Endothelial cell of umbilical vein (primary cell): ENCODE data around the gene GALR3. TPM values are rescaled to one million over a fixed set of nuclear protein-coding genes. Genes with fewer than 3 reads are reported as not detected.

Experiments used
- BruUV-seq: library from RNA; stranded (reverse); fragments of 400-500 nt; replicated peaks from 2 replicates; lab custom pipeline; 2021; lab: Mats Ljungman, UMichigan
- CTCF ChIA-PET: fragments of 300-600, 350-600 bp; sonication (Branson Sonifier 250); formaldehyde crosslinking; loops from one replicate; lab custom pipeline; 2021; ENCODE audit warnings: antibody characterized with exemption, inconsistent platforms; lab: Charles Lee
- POLR2A ChIA-PET: fragments of 300-600, 350-600 bp; sonication (Branson Sonifier 250); formaldehyde crosslinking; loops from one replicate; lab custom pipeline; 2021; ENCODE audit warnings: antibody characterized with exemption, inconsistent platforms; lab: Charles Lee
- DNase-seq: peaks from one replicate; pipeline ENCODE4 v3.0.0-alpha.2; 2011; ENCODE audit warnings: low read depth, low spot score
- FAIRE-seq: peaks from 2 replicates; lab custom pipeline; 2011; peaks lifted over from hg19 to GRCh38; lab: Jason Lieb, UNC
- H2AFZ ChIP-seq: 2 replicates; pipeline ENCODE4 v1.6.0; 2012; ENCODE audit warnings: low read depth, low read length, control low read depth, inconsistent platforms
- H3K27ac ChIP-seq: 2 replicates; pipeline ENCODE4 v1.5.1; 2011; ENCODE audit warnings: low read depth, mild to moderate bottlenecking, control low read depth, low read length, moderate library complexity; ENCODE audit not compliant: insufficient read depth
- H3K27me3 ChIP-seq, 2 experiments: 2 replicates each; pipeline versions ENCODE4 v1.6.0 to v1.6.1; 2011; ENCODE audit warnings: low read length in 2 of 2, mixed read lengths in 1 of 2; ENCODE audit not compliant: control insufficient read depth in 2 of 2, insufficient read depth in 2 of 2
- H3K36me3 ChIP-seq, 2 experiments: 2 replicates in 1 of 2; 3 replicates in 1 of 2; pipeline ENCODE4 v1.5.1; 2011; ENCODE audit warnings: low read length in 2 of 2, mild to moderate bottlenecking in 1 of 2, moderate library complexity in 1 of 2; ENCODE audit not compliant: control insufficient read depth in 2 of 2, insufficient read depth in 2 of 2; ENCODE audit errors: extremely low read depth in 1 of 2
- H3K4me1 ChIP-seq: 3 replicates; pipeline ENCODE4 v1.5.1; 2011; ENCODE audit warnings: mild to moderate bottlenecking, low read length; ENCODE audit not compliant: control insufficient read depth, insufficient read depth; ENCODE audit errors: extremely low read depth
- H3K4me2 ChIP-seq: 2 replicates; pipeline ENCODE4 v1.6.1; 2011; ENCODE audit warnings: low read length, control low read depth, mixed read lengths; ENCODE audit not compliant: insufficient read depth
- H3K4me3 ChIP-seq, 3 experiments: fragments of 200-600 bp in 1 of 3; sonication (generic), shearing (Covaris generic) in 1 of 3; replicated peaks in 1 of 3; 2 replicates each; pipeline ENCODE4 v1.5.1; 2011 to 2016; ENCODE audit warnings: control low read depth in 3 of 3, low read length in 3 of 3, mild to moderate bottlenecking in 2 of 3, inconsistent platforms in 1 of 3, low read depth in 1 of 3, moderate library complexity in 1 of 3; ENCODE audit not compliant: insufficient read depth in 1 of 3
- H3K79me2 ChIP-seq: 2 replicates; pipeline ENCODE4 v1.6.0; 2012; ENCODE audit warnings: low read length, inconsistent platforms; ENCODE audit not compliant: control insufficient read depth, insufficient read depth
- H3K9ac ChIP-seq: replicated peaks from 2 replicates; pipeline ENCODE3; 2011; ENCODE audit warnings: low read length, control low read depth; ENCODE audit not compliant: insufficient read depth; ENCODE audit errors: extremely low read depth
- H3K9me1 ChIP-seq: replicated peaks from 3 replicates; pipeline ENCODE4 v1.6.0; 2011; ENCODE audit warnings: mild to moderate bottlenecking, low read length; ENCODE audit not compliant: control insufficient read depth, insufficient read depth; ENCODE audit errors: extremely low read depth
- H3K9me3 ChIP-seq: replicated peaks from 2 replicates; pipeline ENCODE4 v1.5.1; 2012; ENCODE audit warnings: low read length, inconsistent platforms; ENCODE audit not compliant: control insufficient read depth, insufficient read depth
- H4K20me1 ChIP-seq: replicated peaks from 2 replicates; pipeline ENCODE3; 2011; ENCODE audit warnings: mild to moderate bottlenecking, low read length; ENCODE audit not compliant: control insufficient read depth, insufficient read depth; ENCODE audit errors: extremely low read depth
- CTCF ChIP-seq, 2 donors: IDR thresholded peaks; 1 replicate in 1 of 2; 2 replicates in 1 of 2; pipeline ENCODE4 v1.5.1; 2011; ENCODE audit warnings: low read length in 2 of 2, mild to moderate bottlenecking in 2 of 2, moderate library complexity in 2 of 2, control low read depth in 1 of 2, inconsistent platforms in 1 of 2, low read depth in 1 of 2; ENCODE audit not compliant: insufficient read depth in 1 of 2; ENCODE audit errors: extremely low read depth in 1 of 2
- EZH2 ChIP-seq: IDR thresholded peaks from 2 replicates; pipeline ENCODE4 v1.6.1; 2012; ENCODE audit warnings: borderline replicate concordance, low read depth, mild to moderate bottlenecking, moderate library complexity, low read length, inconsistent platforms; ENCODE audit not compliant: severe bottlenecking
- FOS ChIP-seq: IDR thresholded peaks from 2 replicates; pipeline ENCODE4 v1.6.1; 2011; ENCODE audit warnings: mild to moderate bottlenecking, low read length, moderate library complexity, borderline replicate concordance; ENCODE audit not compliant: insufficient read depth
- GATA2 ChIP-seq: IDR thresholded peaks from 2 replicates; pipeline ENCODE4 v1.7.0; 2011; ENCODE audit warnings: low read depth, mild to moderate bottlenecking, moderate library complexity, mixed read lengths, low read length; ENCODE audit not compliant: insufficient read length, insufficient read depth
- JUN ChIP-seq: IDR thresholded peaks from 2 replicates; pipeline ENCODE4 v1.6.1; 2011; ENCODE audit warnings: borderline replicate concordance, low read depth; ENCODE audit not compliant: insufficient read length, insufficient read depth
- MAX ChIP-seq: IDR thresholded peaks from 2 replicates; pipeline ENCODE4 v1.6.1; 2011; ENCODE audit not compliant: insufficient read depth, insufficient read length
- MYC ChIP-seq: IDR thresholded peaks from one replicate; pipeline ENCODE4 v1.6.1; 2011; ENCODE audit warnings: mild to moderate bottlenecking, low read depth, low read length
- POLR2A ChIP-seq: IDR thresholded peaks from 2 replicates; pipeline ENCODE4 v1.6.1; 2012; ENCODE audit warnings: low read depth, mild to moderate bottlenecking, control low read depth, low read length
- POLR2AphosphoS5 ChIP-seq: IDR thresholded peaks from 2 replicates; pipeline ENCODE4 v1.6.1; 2012; ENCODE audit warnings: low read depth, mild to moderate bottlenecking, control low read depth, low read length, moderate library complexity; ENCODE audit not compliant: insufficient read depth
- dilution Hi-C: fragments of 300-500 bp; cut with MboI; formaldehyde crosslinking; loops from one replicate; pipeline ENCODE4 v1.15.0; 2019; ENCODE audit warnings: low sequenced_read_pairs; ENCODE audit not compliant: extremely low pct_ligation_motif_present
- intact Hi-C: fragments of 100-400 bp; cut with micrococcal nuclease; formaldehyde crosslinking; loops from one replicate; pipeline ENCODE4 v1.10.0; 2022
- polyA plus RNA-seq, 4 experiments: library from polyadenylated mRNA; depleted of rRNA in 3 of 4; stranded (reverse) in 3 of 4; unstranded in 1 of 4; fragments of >200 nt; gene quantifications; 2 replicates each; pipeline versions ENCODE4 v1.2.1 to v1.2.3, GENCODE V29; 2011 to 2012; ENCODE audit warnings: missing spikeins in 1 of 4
- total RNA-seq: library from RNA; stranded (reverse); gene quantifications from 2 replicates; pipeline ENCODE4 v1.2.3, GENCODE V29; 2021

GALR3 gene
- total and polyA plus RNA-seq, 2 donors (not counting 3 experiments of a cell fraction or from before 2014, with no cell fraction given) = not detected

DNA sequence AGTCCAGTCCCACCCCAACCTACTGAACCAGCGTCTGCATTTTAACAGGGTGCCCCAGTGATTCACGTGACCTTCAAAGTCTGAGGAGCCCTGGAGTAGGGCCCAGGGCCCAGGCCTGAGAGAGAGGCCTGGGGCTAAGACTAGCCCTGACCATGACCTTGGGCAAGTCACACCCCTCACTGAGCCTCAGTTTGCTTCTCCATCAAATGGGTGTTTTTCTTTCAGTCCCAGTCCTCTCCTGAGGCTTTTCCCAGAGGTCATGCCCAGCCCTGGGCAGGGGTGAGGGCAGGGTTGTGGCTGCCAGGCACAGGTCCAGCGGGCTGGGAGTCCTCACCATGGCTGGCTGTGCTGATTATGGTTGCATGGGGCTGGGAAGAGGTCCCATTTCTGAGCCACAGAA lies 48.5 kb upstream of the GALR3 start:
- H3K27ac ChIP-seq = no peak overlapping the region
- no peaks in the 10 kb centered on the region for H4K20me1 ChIP-seq
- CTCF ChIA-PET = no interaction called here
- TF ChIP-seq MAX = no peak
- peak; percentile 32 for TF ChIP-seq POLR2A
- no peak for TF ChIP-seq POLR2AphosphoS5
- TF ChIP-seq FOS = no peak
- no peak for TF ChIP-seq EZH2
- H3K9ac ChIP-seq = no peak overlapping the region
- DNase-seq (no peak), FAIRE-seq (no peak)
- no TSS peak for BruUV-seq
- H3K9me3 ChIP-seq = no peaks in the 10 kb centered on the region
- no peak overlapping the region for H2AFZ ChIP-seq
- POLR2A ChIA-PET = no interaction called here
- no peaks in the 10 kb centered on the region for H3K27me3 ChIP-seq
- no peaks in the 10 kb centered on the region for H3K4me1 ChIP-seq
- dilution Hi-C loops (no loop called here), intact Hi-C loops (no loop called here)
- H3K79me2 ChIP-seq = no peaks in the 10 kb centered on the region
- H3K4me3 ChIP-seq = no peak overlapping the region
- no peak overlapping the region for H3K4me2 ChIP-seq
- no peaks in the 10 kb centered on the region for H3K9me1 ChIP-seq
- peaks cover 5 to 31% of the 10 kb centered on the region in 2 experiments for H3K36me3 ChIP-seq

DNA sequence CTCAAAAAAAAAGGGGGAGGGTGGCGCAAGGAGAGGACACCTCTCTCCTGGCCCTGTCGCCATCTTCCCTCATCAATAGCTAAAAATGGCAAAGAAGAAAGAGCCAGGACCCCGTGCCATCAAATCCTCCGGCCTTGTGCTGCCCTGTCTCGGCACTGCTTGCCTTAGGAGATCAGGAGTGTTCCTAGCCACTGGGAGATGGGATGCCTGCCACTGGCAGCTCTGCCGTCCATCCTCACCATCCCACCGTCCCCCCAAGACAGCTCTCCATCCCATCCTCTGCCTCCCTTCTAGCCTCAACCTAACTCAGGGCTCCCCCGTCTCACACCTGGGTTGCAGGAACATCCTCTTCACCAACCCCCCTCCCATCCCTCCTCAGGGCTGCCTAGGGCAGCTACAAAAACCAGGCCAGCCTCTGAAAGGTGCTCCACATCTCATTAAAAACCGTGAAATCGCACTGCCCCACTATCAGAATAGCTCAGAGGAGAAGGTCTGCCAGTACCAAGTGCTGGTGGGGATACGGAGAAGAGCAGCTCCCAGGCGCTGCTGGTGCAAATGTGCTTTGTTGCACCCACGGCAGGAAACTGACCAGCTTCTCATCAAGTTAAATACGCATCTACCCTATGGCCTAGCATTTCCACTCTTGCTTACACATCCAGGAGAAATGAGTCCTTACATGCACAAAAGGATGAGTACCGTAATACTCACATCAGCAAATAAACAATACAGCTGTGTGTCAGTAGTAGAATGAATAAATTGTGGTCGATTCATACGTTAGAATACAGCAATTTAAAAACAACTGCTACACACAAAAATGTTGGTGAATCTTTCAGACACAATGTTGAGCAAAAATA lies 47.2 kb upstream of the GALR3 start:
- FAIRE-seq = no peak
- Histone ChIP-seq H3K4me3 (no peak overlapping the region), H3K9me3 (no peaks in the 10 kb centered on the region), H3K79me2 (no peaks in the 10 kb centered on the region), H4K20me1 (no peaks in the 10 kb centered on the region), H3K4me1 (no peaks in the 10 kb centered on the region), H3K27me3 (no peaks in the 10 kb centered on the region), H3K9ac (no peak overlapping the region), H3K36me3 (peaks cover 3 to 29% of the 10 kb centered on the region in 2 experiments), H3K27ac (no peak overlapping the region), H2AFZ (no peak overlapping the region), H3K9me1 (no peaks in the 10 kb centered on the region), H3K4me2 (no peak overlapping the region)
- dilution Hi-C loops (no loop called here), intact Hi-C loops (no loop called here)
- no peak for DNase-seq
- ChIA-PET CTCF (interaction anchor here (1.0 to 1.6 kb wide), 2 partner anchors 8 to 133 kb away, joined by 4 read pairs; no protein-coding TSS in a partner anchor), POLR2A (no interaction called here)
- no peak for TF ChIP-seq JUN
- TF ChIP-seq CTCF (IDR thresholded peaks at IDR 0.05; ENCODE audit: extremely low read depth in 1 of 2, insufficient read depth in 1 of 2, low read depth in 1 of 2, low read length in 2 of 2) = no peak
- no peak for TF ChIP-seq EZH2
- no peak for TF ChIP-seq MAX
- TF ChIP-seq GATA2 = no peak
- TF ChIP-seq POLR2AphosphoS5 = no peak
- TF ChIP-seq MYC = no peak
- TF ChIP-seq POLR2A = no peak
- TF ChIP-seq FOS = no peak
- BruUV-seq = no TSS peak
